A549 (cell line): ENCODE measurements around the gene DSCAM. TPM values are rescaled to one million over a fixed set of nuclear protein-coding genes. Genes with fewer than 3 reads are reported as not detected.

Experiments
- ATAC-seq, 2 experiments: fragments of 200-7000 bp in 1 of 2; fragments of >200 bp in 1 of 2; cut with Nextera tagmentation in 1 of 2; cut with Tn5 transposase in 1 of 2; 3 replicates each; pipeline versions ENCODE4 v1.8.0 to v1.9.1; 2018 to 2020; ENCODE audit warnings: mild to moderate bottlenecking in 1 of 2, moderate library complexity in 1 of 2
- CTCF ChIA-PET: fragments of 300-600 bp; sonication (Branson Sonifier 250); formaldehyde crosslinking; extraction: SDS; loops from one replicate; lab custom pipeline; 2021; ENCODE audit warnings: antibody characterized with exemption, inconsistent platforms; lab: Yijun Ruan, JAX
- POLR2A ChIA-PET: fragments of 350-600 bp; formaldehyde crosslinking; extraction: SDS; loops from one replicate; lab custom pipeline; 2021; ENCODE audit warnings: antibody characterized with exemption, inconsistent platforms; lab: Yijun Ruan, JAX
- DNase-seq, 2 experiments: peaks; one replicate each; pipeline versions ENCODE4 v3.0.0 to v3.0.0-alpha.2; 2011 to 2016; ENCODE audit warnings: low read depth in 1 of 2, low spot score in 1 of 2
- FAIRE-seq: peaks from 2 replicates; lab custom pipeline; 2011; peaks lifted over from hg19 to GRCh38; lab: Jason Lieb, UNC
- H3K27ac ChIP-seq, 2 experiments: fragments of >200 bp; sonication (Bioruptor Twin); formaldehyde crosslinking; 3 replicates each; pipeline ENCODE4 v1.5.1; 2016 to 2017
- H3K4me1 ChIP-seq: fragments of >200 bp; sonication (Bioruptor Twin); formaldehyde crosslinking; 3 replicates; pipeline ENCODE4 v1.6.1; 2016
- H3K4me2 ChIP-seq: fragments of >200 bp; sonication (Bioruptor Twin); formaldehyde crosslinking; 3 replicates; pipeline ENCODE4 v1.6.1; 2016
- H3K4me3 ChIP-seq: fragments of >200 bp; sonication (Bioruptor Twin); formaldehyde crosslinking; 3 replicates; pipeline ENCODE4 v1.5.1; 2016
- H3K9me3 ChIP-seq: fragments of >200 bp; sonication (Bioruptor Twin); formaldehyde crosslinking; 3 replicates; pipeline ENCODE4 v1.6.1; 2016
- CBX2 ChIP-seq: fragments of 200-600 bp; sonication (generic); IDR thresholded peaks from 2 replicates; pipeline ENCODE4 v1.6.1; 2016; ENCODE audit warnings: low read depth, mild to moderate bottlenecking, borderline replicate concordance
- CHD2 ChIP-seq: fragments of 150-350 bp; IDR thresholded peaks from 2 replicates; pipeline ENCODE4 v1.6.1; 2014; ENCODE audit warnings: low read length; ENCODE audit not compliant: partially characterized antibody
- E2F6 ChIP-seq: IDR thresholded peaks from 2 replicates; pipeline ENCODE4 v1.6.1; 2012; ENCODE audit warnings: low read depth, borderline replicate concordance
- EHMT2 ChIP-seq: fragments of 200-600 bp; sonication (generic); IDR thresholded peaks from 2 replicates; pipeline ENCODE4 v1.6.1; 2016; ENCODE audit warnings: antibody characterized with exemption, low read depth, mild to moderate bottlenecking, moderate library complexity
- EP300 ChIP-seq, 2 experiments: fragments of >200 bp; sonication (Bioruptor Twin); formaldehyde crosslinking; IDR thresholded peaks; 2 replicates in 1 of 2; 3 replicates in 1 of 2; pipeline ENCODE4 v1.6.1; 2016 to 2017
- FOSL2 ChIP-seq, 2 experiments: fragments of 450-650 bp in 1 of 2; fragments of >200 bp in 1 of 2; sonication (Bioruptor Twin) in 1 of 2; formaldehyde crosslinking; IDR thresholded peaks; 2 replicates each; pipeline versions ENCODE4 v1.5.0 to v1.6.1; 2016 to 2020; ENCODE audit warnings: mild to moderate bottlenecking in 1 of 2, moderate library complexity in 1 of 2
- GATA3 ChIP-seq: IDR thresholded peaks from 2 replicates; pipeline ENCODE4 v1.6.1; 2012; ENCODE audit warnings: borderline replicate concordance
- HDAC2 ChIP-seq: fragments of 200-600 bp; sonication (generic); IDR thresholded peaks from 2 replicates; pipeline ENCODE4 v1.6.1; 2016
- HOXA7 ChIP-seq: fragments of 250-450 bp; sonication (Bioruptor Pico); IDR thresholded peaks from 2 replicates; pipeline ENCODE4 v1.5.0; 2020; ENCODE audit warnings: mild to moderate bottlenecking, moderate library complexity
- HOXB5 ChIP-seq: fragments of 250-450 bp; sonication (Bioruptor Pico); IDR thresholded peaks from 2 replicates; pipeline ENCODE4 v1.5.0; 2020; ENCODE audit warnings: mild to moderate bottlenecking, moderate library complexity
- KDM1A ChIP-seq: fragments of 200-600 bp; sonication (generic); IDR thresholded peaks from 2 replicates; pipeline ENCODE4 v1.6.1; 2016; ENCODE audit warnings: low read depth, mild to moderate bottlenecking
- MAFK ChIP-seq: fragments of 450-650 bp; IDR thresholded peaks from 2 replicates; pipeline ENCODE4 v1.6.1; 2014; ENCODE audit not compliant: partially characterized antibody
- MYC ChIP-seq: IDR thresholded peaks from 2 replicates; pipeline ENCODE4 v1.6.1; 2012; ENCODE audit warnings: mild to moderate bottlenecking, inconsistent platforms, low read length, improper control_type of control experiment, borderline replicate concordance
- NFE2L2 ChIP-seq: fragments of 150-350 bp; conservative IDR thresholded peaks from 2 replicates; pipeline ENCODE4 v1.6.1; 2014; ENCODE audit warnings: low read length
- PHF8 ChIP-seq: fragments of 200-600 bp; sonication (generic); IDR thresholded peaks from 2 replicates; pipeline ENCODE4 v1.6.1; 2016; ENCODE audit warnings: low read depth, mild to moderate bottlenecking, antibody characterized with exemption, moderate library complexity, borderline replicate concordance
- RAD21 ChIP-seq, 2 experiments: fragments of >200 bp in 1 of 2; sonication (Bioruptor Twin) in 1 of 2; formaldehyde crosslinking in 1 of 2; IDR thresholded peaks in 1 of 2; conservative IDR thresholded peaks in 1 of 2; 2 replicates in 1 of 2; 3 replicates in 1 of 2; pipeline ENCODE4 v1.6.1; 2012 to 2018; ENCODE audit warnings: inconsistent platforms in 1 of 2
- RCOR1 ChIP-seq: fragments of 150-350 bp; IDR thresholded peaks from 2 replicates; pipeline ENCODE4 v1.6.1; 2014; ENCODE audit warnings: antibody characterized with exemption, low read length, low read depth
- SMC3 ChIP-seq: fragments of >200 bp; sonication (Bioruptor Twin); formaldehyde crosslinking; IDR thresholded peaks from 3 replicates; pipeline ENCODE4 v1.6.1; 2018; ENCODE audit warnings: inconsistent platforms
- TFCP2L1 ChIP-seq: fragments of 250-450 bp; sonication (Bioruptor Pico); IDR thresholded peaks from 2 replicates; pipeline ENCODE4 v1.5.0; 2021; ENCODE audit warnings: mild to moderate bottlenecking
- TP53 ChIP-seq: fragments of 250-450 bp; sonication (Bioruptor Pico); IDR thresholded peaks from 2 replicates; pipeline ENCODE4 v1.5.0; 2021; ENCODE audit warnings: mild to moderate bottlenecking, moderate library complexity
- WGBS: methylation state at CpG from one replicate; pipeline ENCODE4 v1.1.6; 2017; ENCODE audit errors: missing lambda C conversion rate; 5-methylcytosine and 5-hydroxymethylcytosine counted together
- polyA plus RNA-seq, 4 experiments: library from polyadenylated mRNA; depleted of rRNA in 3 of 4; stranded (reverse); fragments of >200 nt; fragmentation: RNase III in 1 of 4; extraction: RNeasy Plus Mini Kit Qiagen cat#74134 plus additional on column Dnase treatment in 1 of 4; gene quantifications; 2 replicates in 3 of 4; 3 replicates in 1 of 4; pipeline ENCODE4 v1.2.3, GENCODE V29; 2011 to 2017
- TF ChIP-seq, protein P1 (sequence below): IDR thresholded peaks from 2 replicates; pipeline ENCODE4 v1.6.1; 2012

The DSCAM gene
- polyA plus RNA-seq, 2 of the 4 experiments (the other 2 are of a cell fraction): not detected

GRCh38 chr21:40829308-40829707 lies 17.6 kb downstream of the DSCAM start:
- DNase-seq (no peak), FAIRE-seq (no peak), ATAC-seq (no peak)
- POLR2A ChIA-PET: no interaction called here
- CTCF ChIA-PET: no interaction called here
- no peaks in the 10 kb centered on the region for H3K9me3 ChIP-seq
- WGBS: 15% methylated on average over 5 of the region's 5 CpGs
- no peaks in the 10 kb centered on the region for H3K4me1 ChIP-seq
- no peak overlapping the region for H3K4me2 ChIP-seq
- TF ChIP-seq HOXB5 (CRISPR knock-in tag): no peak
- TF ChIP-seq, all 56 proteins: peak for 0
- Histone ChIP-seq H3K4me3 (no peak overlapping the region), H3K27ac (no peak overlapping the region)

DNA sequence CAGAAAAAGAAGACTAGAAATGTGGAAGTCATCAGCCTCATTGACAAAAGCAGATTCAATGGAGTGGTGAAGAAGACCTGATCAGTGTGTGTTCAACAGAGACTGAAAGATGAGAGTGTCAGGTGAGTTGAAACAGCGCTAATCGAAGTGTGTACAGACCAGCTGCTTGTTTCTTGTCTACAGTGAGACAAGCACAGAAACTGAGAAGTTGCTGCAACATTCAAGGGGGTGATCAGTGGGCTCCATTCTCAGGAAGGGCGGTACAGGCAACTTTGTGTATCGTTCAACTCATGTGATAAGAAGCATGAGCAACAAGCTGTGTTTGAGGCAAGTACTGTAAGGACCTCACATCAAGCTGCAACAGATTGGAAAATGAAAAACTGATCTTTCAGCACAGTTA lies 19.4 kb downstream of the DSCAM start:
- POLR2A ChIA-PET: no interaction called here
- Histone ChIP-seq H3K4me3 (no peak overlapping the region), H3K4me2 (no peak overlapping the region), H3K9me3 (no peaks in the 10 kb centered on the region), H3K27ac (no peak overlapping the region), H3K4me1 (no peaks in the 10 kb centered on the region)
- CTCF ChIA-PET: interaction anchor here (1.2 kb wide), 1 partner anchor 8 kb away, joined by 3 read pairs; no protein-coding TSS in a partner anchor
- ATAC-seq: no peak
- WGBS: 14% methylated on average over 4 of the region's 4 CpGs
- DNase-seq: no peak
- FAIRE-seq: no peak
- TF ChIP-seq MAFK: no peak
- no peak for TF ChIP-seq SMC3
- no peak for TF ChIP-seq GATA3
- no peak for TF ChIP-seq E2F6
- TF ChIP-seq, all 56 proteins: peak for 0

GRCh38 chr21:40819071-40819900 lies 27.7 kb downstream of the DSCAM start:
- no peak for ATAC-seq

GRCh38 chr21:40813918-40814317 lies 33.0 kb downstream of the DSCAM start:
- ChIA-PET CTCF (no interaction called here), POLR2A (no interaction called here)
- WGBS: 69% methylated on average over 3 of the region's 4 CpGs
- DNase-seq (no peak), FAIRE-seq (no peak), ATAC-seq (no peak)
- Histone ChIP-seq H3K4me2 (no peak overlapping the region), H3K4me3 (no peak overlapping the region), H3K9me3 (no peaks in the 10 kb centered on the region), H3K27ac (no peak overlapping the region), H3K4me1 (no peaks in the 10 kb centered on the region)
- TF ChIP-seq TFCP2L1 (CRISPR knock-in tag): no peak
- no peak for TF ChIP-seq FOSL2 (IDR thresholded peaks at IDR 0.05)
- TF ChIP-seq FOSL2 (CRISPR knock-in tag; IDR thresholded peaks at IDR 0.05): no peak
- TF ChIP-seq GATA3: no peak
- TF ChIP-seq EP300 (IDR thresholded peaks at IDR 0.05): no peak
- no peak for TF ChIP-seq HDAC2
- no peak for TF ChIP-seq TP53 (CRISPR knock-in tag)
- TF ChIP-seq MYC: no peak
- TF ChIP-seq CBX2: no peak
- TF ChIP-seq PHF8: no peak
- no peak for TF ChIP-seq RAD21 (conservative IDR thresholded peaks at IDR 0.05 in 1 of 2, IDR thresholded peaks at IDR 0.05 in 1 of 2)

More at GRCh38 chr21:40819071-40819900, 27.7 kb downstream of the DSCAM start:
- FAIRE-seq (no peak), DNase-seq (no peak)
- WGBS: 9% methylated on average over 7 of the region's 7 CpGs
- H3K4me3 ChIP-seq: no peak overlapping the region
- no peak overlapping the region for H3K4me2 ChIP-seq
- no peak for TF ChIP-seq HOXA7
- TF ChIP-seq EHMT2: no peak
- TF ChIP-seq NFE2L2: no peak
- TF ChIP-seq, protein P1, sequence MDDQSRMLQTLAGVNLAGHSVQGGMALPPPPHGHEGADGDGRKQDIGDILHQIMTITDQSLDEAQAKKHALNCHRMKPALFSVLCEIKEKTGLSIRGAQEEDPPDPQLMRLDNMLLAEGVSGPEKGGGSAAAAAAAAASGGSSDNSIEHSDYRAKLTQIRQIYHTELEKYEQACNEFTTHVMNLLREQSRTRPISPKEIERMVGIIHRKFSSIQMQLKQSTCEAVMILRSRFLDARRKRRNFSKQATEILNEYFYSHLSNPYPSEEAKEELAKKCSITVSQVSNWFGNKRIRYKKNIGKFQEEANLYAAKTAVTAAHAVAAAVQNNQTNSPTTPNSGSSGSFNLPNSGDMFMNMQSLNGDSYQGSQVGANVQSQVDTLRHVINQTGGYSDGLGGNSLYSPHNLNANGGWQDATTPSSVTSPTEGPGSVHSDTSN: no peak
- TF ChIP-seq RCOR1: no peak
- TF ChIP-seq E2F6: no peak
- no peak for TF ChIP-seq KDM1A
- TF ChIP-seq CHD2: no peak
- CTCF ChIA-PET: interaction anchor here (0.6 to 1.1 kb wide), 2 partner anchors 9 to 16 kb away, joined by 3 to 4 read pairs; no protein-coding TSS in a partner anchor
- H3K4me1 ChIP-seq: no peaks in the 10 kb centered on the region
- POLR2A ChIA-PET: no interaction called here
- H3K9me3 ChIP-seq: no peaks in the 10 kb centered on the region
- no peak overlapping the region for H3K27ac ChIP-seq
